Measurements from ENCODE around the gene PBX2.

Gene PBX2

GRCh38 chr6:32168807-32169591, 21.0 kb downstream of the PBX2 start:
- no peak for DNase-seq

DNA sequence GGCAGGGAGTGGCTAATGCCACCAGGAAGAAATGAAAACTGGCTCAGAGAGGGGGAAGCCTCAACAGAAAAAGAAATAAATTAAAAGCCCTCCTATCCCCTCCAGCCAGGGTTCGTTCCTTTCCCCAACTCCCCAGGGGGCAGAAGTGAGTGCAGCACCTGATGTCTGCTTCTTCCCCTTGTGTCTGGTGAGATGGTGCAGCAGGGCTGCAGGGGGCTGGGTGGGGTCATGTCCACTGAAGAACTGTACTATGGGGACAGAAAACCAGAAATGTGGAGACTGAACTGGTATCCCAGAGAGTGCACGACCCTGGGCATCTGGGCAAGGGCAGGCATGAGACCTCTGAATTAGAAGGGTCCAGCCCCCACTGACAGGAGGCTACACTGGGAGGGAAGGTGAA, 21.7 kb downstream of the PBX2 start:
- DNase-seq, result no peak

DNA sequence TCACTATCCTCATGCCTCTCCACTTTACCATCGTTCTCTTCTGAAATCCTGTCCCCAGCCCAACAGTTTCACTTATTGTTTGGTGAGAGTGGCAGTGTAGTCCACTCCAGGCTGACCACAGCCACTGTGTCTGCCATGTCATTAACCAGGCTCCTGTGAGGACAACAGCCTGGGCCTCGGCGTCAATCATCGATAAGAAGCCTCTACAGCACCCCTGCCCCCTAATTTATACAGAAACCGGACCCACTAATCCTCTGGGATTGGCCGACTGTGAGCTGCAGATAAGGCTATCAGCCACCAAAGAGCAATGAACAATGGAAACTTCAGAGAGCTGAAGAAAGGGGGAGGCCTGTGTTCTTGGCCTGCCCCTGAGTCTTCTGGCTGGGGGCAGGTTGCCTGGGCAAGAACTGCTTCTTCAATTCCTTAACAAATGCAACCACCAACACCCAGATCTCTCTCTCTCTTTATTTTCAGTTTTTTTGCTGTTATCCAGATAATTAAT, 22.2 kb downstream of the PBX2 start:
- no peak for DNase-seq

DNA sequence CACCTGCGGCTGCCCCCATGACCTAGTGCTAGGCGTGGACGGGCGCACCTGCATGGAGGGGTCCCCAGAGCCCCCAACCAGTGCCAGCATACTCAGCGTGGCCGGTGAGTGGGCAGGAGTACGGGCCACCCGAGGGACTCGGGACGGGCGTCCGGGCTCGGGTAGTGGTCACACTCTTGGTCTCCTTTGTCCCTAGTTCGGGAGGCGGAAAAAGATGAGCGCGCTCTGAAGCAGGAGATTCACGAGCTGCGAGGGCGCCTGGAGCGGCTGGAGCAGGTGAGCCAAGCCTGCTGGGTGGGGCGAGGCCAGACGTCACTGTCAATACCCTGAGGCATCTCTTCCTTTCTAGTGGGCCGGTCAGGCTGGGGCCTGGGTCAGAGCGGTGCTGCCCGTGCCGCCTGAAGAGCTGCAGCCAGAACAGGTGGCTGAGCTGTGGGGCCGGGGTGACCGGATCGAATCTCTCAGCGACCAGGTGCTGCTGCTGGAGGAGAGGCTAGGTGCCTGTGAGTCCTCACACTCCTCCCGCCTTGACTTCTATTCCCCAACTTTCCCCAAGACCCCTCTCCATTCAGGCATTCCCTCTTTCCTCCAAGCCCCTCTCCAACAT, 22.7 kb downstream of the PBX2 start:
- DNase-seq, result no peak

DNA sequence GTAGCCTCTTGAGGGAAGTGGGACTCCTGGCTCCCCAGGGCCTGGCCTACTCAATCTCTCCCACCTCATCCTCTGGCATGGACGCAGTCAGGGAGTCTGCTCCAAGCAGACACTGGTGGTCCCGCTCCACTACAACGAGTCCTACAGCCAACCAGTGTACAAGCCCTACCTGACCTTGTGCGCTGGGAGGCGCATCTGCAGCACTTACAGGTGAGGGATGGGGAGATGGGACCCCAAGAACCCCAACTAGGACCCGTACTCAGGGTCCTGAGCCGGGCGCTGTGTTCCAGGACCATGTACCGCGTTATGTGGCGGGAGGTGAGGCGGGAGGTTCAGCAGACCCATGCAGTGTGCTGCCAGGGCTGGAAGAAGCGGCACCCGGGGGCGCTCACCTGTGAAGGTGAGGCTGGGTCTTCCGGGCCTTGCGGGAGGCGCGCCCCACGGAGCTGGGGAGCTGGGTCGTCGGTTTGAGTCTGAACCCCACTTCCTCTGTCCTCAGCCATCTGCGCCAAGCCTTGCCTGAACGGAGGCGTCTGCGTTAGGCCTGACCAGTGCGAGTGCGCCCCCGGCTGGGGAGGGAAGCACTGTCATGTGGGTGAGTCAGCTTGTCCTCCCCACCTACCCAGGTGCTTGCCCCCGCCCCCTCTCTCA, 23.5 kb downstream of the PBX2 start:
- DNase-seq, result no peak

- no peak for DNase-seq
Observed at GRCh38 chr6:32164295-32164694, 25.7 kb downstream of the PBX2 start, which contains the start of gene EGFL8. Gene EGFL8 (plus strand): TSS chr6:32164595. CDS start chr6:32166166, 1,571 bp downstream.

DNA sequence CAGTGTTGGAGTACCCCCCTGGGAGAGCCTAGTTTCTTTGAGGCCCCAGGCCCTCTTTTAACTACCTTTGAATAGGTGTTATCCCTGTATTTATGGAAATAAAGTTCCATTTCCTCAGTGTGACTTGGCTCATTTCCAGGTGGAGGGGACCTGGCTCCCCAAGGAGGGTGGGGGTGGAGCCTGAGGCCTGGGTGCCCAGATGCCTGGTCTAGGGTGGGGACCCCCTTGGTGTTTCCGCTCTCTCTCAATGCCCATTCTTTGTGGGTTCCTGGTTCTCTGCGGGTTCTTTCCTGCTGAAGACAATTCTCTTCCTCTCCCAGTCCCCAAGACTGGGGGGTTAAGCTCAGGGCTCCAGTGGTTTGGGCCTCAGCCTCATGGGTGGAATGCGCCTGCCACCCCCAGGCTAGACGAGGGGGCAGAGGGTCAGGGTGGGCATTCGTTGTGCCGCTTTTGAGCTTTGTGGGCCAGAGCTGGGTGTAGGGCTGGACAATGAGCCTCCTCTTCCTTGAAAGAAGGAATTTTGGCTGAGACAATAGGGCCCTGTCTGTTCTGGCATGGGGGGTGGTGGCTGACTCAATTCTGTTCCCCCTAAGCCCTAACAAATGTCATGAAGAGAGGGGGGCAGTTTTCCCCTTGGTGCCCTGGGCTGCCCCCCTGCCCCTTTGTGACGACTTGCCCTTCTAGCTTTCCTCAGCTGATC, 26.3 kb downstream of the PBX2 start:
- DNase-seq, result no peak

DNA sequence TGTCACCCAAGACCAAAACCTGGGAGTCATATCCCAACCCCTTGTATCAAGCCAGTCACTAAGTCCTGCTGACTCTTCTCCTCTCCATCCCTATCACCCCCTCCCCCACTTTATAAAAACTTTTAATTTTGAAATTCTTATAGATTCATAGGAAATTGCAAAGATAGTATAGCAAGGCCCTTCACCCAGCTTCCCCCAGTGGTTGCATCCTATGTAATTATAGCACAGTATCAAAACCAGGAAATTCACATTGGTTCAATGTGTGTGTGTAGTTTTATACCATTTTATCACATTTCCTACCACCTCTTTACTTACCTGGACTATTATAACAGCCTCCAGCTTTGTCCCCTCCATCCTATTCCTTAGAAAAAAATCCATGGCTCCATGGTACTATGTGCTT, 31.9 kb downstream of the PBX2 start:
- no peak for DNase-seq

DNA sequence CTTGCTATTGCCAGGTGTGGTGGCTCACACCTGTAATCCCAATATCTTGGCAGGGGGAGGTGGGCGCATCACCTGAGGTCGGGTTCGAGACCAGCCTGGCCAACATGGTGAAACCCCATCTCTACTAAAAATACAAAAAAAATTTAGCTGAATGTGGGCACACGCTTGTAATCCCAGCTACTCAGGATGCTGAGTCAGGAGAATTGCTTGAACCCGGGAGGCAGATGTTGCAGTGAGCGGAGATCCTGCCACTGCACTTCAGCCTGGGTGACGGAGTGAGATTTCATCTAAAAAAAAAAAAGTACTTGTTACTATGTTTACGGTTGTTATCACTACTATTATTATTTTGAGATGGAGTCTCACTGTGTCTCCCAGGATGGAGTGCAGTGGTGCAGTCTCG, 33.1 kb downstream of the PBX2 start:
- no peak for DNase-seq

GRCh38 chr6:32154514-32155161, 35.4 kb downstream of the PBX2 start:
- DNase-seq, result peak; percentile 62

DNA sequence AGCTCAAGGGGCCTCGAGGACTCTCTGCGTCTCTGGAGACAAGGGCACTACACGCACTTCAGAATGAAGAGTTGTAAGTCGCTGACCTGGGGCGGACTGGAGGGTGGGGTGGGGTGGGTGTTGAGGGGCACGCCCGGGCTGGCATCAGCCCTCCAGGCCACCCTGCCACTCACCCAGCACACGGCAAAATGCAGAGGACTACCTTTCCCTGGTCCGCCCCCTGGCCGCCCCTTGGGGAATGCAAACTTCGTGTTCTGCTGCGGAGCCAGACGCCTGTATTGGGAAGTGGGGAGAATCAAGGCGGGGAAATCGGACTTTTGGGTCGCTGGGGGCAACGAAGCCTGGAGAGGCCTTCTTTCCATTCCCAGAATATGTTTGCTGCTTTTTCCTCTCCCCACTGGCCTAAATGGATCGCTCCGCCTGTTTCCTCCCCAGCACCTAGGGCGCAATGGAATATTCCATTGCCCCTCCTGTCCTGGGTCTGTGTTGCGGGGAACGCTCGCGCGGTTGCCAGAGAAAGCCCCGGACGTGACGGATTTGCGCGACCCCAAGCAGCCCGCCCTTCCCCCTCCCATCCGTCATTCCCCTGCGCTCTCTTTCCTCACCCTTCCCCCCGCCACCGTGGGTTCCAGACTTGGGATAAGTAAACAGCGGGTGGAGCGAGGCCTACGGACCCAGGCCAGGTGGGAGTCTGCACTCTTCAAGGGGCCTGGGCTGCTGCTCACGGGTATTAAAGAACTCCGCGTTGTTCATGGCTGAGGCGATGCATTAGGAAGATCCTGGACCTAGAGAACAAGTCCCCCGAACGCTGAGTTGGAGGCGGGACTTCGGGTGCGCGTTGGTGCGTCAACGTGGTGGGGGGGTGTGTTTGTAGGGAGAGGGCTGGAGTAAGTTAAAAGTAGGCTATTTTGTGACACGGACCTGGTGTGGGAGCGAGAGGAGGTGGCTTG, 36.2 kb downstream of the PBX2 start, which contains the start of gene PPT2:
TSS of gene PPT2 (plus strand) at position 578 of the 950 bp plus-strand sequence. CDS start 454 bp downstream, outside the sequence.
- DNase-seq, result peak; percentile 76

GRCh38 chr6:32152769-32153563, 37.0 kb downstream of the PBX2 start:
- no peak for DNase-seq

GRCh38 chr6:32151863-32152768, 37.9 kb downstream of the PBX2 start, which contains the start of gene PRRT1:
Gene PRRT1 (minus strand): TSS chr6:32151939. CDS start chr6:32151827, 112 bp downstream.
- no peak for DNase-seq

DNA sequence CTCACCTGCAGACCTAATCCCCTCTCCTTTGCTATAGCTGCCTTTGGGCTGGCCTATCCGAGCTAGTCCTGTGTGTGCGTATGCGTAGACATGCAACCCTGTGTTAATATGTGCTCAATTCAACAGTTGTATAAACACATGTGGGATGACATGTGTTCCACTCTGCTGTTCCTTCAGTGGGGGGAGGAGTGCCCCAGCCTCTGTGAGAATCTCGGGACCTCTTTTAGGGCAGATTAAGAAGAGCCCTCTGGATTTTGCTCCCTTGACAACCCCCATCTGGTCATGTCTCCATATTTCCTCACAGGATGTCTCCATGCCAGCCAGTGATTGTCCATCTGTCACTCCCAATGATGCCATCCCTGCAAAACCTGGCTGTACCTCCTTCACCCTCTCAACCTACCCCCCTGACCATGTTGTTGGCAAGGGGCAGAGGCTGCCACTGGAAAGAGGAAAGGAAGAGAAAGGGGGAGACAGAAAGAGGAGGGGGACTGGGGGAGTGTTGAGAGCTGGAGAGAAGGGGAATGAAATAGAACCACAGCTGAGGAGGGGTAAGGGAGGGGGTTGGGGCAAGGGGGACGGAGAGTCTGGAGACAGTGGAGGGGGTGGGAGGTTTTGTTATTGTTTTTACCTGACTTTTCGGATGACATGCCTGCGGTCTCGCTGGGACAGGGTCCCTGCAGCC, 38.7 kb downstream of the PBX2 start:
- no peak for DNase-seq

- DNase-seq, result no peak
Observed at GRCh38 chr6:32149932-32150870, 39.8 kb downstream of the PBX2 start.

DNA sequence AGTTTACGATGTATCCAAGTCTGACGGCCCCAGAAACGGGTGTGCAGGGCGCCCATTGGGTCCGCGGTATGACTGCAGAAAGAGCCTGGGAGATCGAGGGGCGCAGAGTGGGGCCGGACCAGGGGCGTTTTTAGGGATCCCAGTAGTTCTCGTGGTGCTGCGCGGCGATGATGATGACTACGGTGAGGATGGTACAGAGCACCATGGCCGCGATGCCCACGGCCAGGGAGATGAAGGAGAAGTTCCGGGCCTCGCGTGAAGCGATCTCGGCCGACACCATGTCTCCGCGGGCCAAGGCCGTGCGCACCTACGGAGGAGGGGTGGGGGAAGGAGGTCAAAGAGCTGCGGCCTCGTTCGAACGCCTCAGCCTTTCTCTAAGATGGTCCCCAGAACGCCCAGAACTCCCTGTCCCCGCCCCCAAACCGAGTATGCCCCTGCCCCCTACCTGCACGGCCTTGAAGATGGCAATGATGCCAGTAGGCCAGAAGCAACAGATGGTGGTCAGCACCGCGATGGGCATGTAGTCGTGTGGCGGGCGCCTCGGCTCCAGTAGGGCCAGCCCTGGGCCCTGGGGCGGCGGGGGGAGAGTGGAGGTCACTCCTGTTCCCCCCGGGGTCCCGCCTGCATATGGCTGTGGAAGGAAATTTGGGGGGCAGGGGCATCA, 40.8 kb downstream of the PBX2 start:
- no peak for DNase-seq

All from stimulated activated CD4-positive, alpha-beta T cell treated with anti-CD3 and anti-CD28 coated beads, Interleukin-4, amount 100 ng/mL, for 24 hours (primary cell).